ENCODE measurements around the gene UPF1. TPM values are rescaled to one million over a fixed set of nuclear protein-coding genes. Genes with fewer than 3 reads are reported as not detected.

The UPF1 gene
- total RNA-seq, 1 experiment from 2014 or later: 21.1 TPM

- DNase-seq (ENCODE audit: extremely low read depth, low read depth): no peak
Measured at GRCh38 chr19:18833849-18834643, 2.3 kb downstream of the UPF1 start.

- DNase-seq (ENCODE audit: extremely low read depth, low read depth): no peak
Measured at GRCh38 chr19:18834644-18834984, 2.9 kb downstream of the UPF1 start.

GRCh38 chr19:18839465-18840287 is 7.9 kb downstream of the UPF1 start:
- DNase-seq (ENCODE audit: extremely low read depth, low read depth): no peak

- DNase-seq (ENCODE audit: extremely low read depth, low read depth): no peak
Measured at GRCh38 chr19:18840288-18841267, 8.8 kb downstream of the UPF1 start.

GRCh38 chr19:18841400-18841799 is 9.6 kb downstream of the UPF1 start:
- DNase-seq (ENCODE audit: extremely low read depth, low read depth): no peak

- DNase-seq (ENCODE audit: extremely low read depth, low read depth): no peak
Measured at GRCh38 chr19:18842166-18842565, 10.4 kb downstream of the UPF1 start.

- no peak for DNase-seq (ENCODE audit: extremely low read depth, low read depth)
Measured at GRCh38 chr19:18843960-18844359, 12.2 kb downstream of the UPF1 start.

GRCh38 chr19:18844806-18845329 is 13.1 kb downstream of the UPF1 start:
- no peak for DNase-seq (ENCODE audit: extremely low read depth, low read depth)

- no peak for DNase-seq (ENCODE audit: extremely low read depth, low read depth)
Measured at GRCh38 chr19:18845961-18846360, 14.2 kb downstream of the UPF1 start.

GRCh38 chr19:18846862-18847548 is 15.2 kb downstream of the UPF1 start:
- peak; percentile 64 for DNase-seq (ENCODE audit: extremely low read depth, low read depth)

- DNase-seq (ENCODE audit: extremely low read depth, low read depth): no peak
Measured at GRCh38 chr19:18847549-18848463, 16.0 kb downstream of the UPF1 start.

GRCh38 chr19:18848878-18849661 is 17.3 kb downstream of the UPF1 start:
- no peak for DNase-seq (ENCODE audit: extremely low read depth, low read depth)

- DNase-seq (ENCODE audit: extremely low read depth, low read depth): no peak
Measured at GRCh38 chr19:18849838-18850400, 18.2 kb downstream of the UPF1 start.

- DNase-seq (ENCODE audit: extremely low read depth, low read depth): no peak
Measured at GRCh38 chr19:18850471-18851375, 19.0 kb downstream of the UPF1 start.

- DNase-seq (ENCODE audit: extremely low read depth, low read depth): no peak
Measured at GRCh38 chr19:18851673-18852325, 20.0 kb downstream of the UPF1 start.

- no peak for DNase-seq (ENCODE audit: extremely low read depth, low read depth)
Measured at GRCh38 chr19:18852648-18853047, 20.9 kb downstream of the UPF1 start.
